ENCODE measurements around the gene DNM3. TPM values are rescaled to one million over a fixed set of nuclear protein-coding genes. Genes with fewer than 3 reads are reported as not detected.

Gene DNM3
- total RNA-seq, 1 donor, result 0.72 TPM

DNA sequence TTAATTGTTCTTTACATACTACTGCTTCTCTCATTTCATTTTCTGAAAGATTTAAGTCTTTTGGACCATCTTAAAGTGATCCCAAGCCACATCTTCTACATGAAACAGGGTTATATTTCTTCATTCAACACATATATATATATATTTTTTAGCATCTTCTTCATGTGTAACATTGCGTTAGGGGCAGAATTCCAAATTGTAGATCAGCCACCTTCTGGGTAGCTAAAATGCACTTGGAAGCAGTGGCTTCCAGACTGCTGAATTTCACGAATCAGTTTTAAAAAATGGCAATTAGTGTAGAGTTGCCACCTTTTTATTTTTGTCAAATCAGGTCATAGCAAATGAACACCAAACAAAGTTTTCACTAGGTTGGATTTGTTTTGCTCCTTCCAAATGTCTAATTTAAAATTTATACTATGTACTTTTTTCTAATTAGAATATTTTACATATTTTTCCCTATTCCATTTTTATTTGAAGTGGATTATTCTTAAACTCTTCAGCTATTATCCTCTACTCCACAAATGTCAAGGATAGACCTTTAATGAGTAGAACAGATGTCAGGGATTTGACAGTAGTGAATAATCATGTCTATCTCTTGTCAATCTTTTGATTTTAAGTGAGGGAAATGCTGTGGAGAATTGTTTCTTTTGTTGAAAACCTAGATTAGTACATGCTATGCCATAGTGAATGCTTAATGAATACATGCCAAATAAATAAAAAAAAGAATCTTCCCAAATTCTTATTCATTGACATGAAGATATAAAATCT, 55.8 kb downstream of the DNM3 start:
- Histone ChIP-seq H3K79me2 (ENCODE audit: insufficient read depth, low read length) (no peaks in the 10 kb centered on the region), H3K27me3 (ENCODE audit: insufficient read depth, low read length) (no peaks in the 10 kb centered on the region), H4K20me1 (ENCODE audit: insufficient read depth, low read length) (no peaks in the 10 kb centered on the region), H3K27ac (ENCODE audit: low read depth, low read length) (no peak overlapping the region), H2AFZ (ENCODE audit: low read length) (no peak overlapping the region), H3K9me3 (ENCODE audit: low read depth, low read length) (no peaks in the 10 kb centered on the region), H3K4me1 (ENCODE audit: insufficient read depth, low read length) (no peaks in the 10 kb centered on the region), H3K4me2 (ENCODE audit: insufficient read depth, low read length) (no peak overlapping the region), H3K4me3 (ENCODE audit: insufficient read depth, low read length) (no peak overlapping the region), H3K36me3 (ENCODE audit: insufficient read depth, low read length) (no peaks in the 10 kb centered on the region)
- TF ChIP-seq, protein P1, sequence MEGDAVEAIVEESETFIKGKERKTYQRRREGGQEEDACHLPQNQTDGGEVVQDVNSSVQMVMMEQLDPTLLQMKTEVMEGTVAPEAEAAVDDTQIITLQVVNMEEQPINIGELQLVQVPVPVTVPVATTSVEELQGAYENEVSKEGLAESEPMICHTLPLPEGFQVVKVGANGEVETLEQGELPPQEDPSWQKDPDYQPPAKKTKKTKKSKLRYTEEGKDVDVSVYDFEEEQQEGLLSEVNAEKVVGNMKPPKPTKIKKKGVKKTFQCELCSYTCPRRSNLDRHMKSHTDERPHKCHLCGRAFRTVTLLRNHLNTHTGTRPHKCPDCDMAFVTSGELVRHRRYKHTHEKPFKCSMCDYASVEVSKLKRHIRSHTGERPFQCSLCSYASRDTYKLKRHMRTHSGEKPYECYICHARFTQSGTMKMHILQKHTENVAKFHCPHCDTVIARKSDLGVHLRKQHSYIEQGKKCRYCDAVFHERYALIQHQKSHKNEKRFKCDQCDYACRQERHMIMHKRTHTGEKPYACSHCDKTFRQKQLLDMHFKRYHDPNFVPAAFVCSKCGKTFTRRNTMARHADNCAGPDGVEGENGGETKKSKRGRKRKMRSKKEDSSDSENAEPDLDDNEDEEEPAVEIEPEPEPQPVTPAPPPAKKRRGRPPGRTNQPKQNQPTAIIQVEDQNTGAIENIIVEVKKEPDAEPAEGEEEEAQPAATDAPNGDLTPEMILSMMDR (IDR thresholded peaks at IDR 0.05; ENCODE audit: extremely low read depth, low read depth, low read length), result no peak
- no peak for DNase-seq (ENCODE audit: insufficient read length, low spot score, missing footprints)

DNA sequence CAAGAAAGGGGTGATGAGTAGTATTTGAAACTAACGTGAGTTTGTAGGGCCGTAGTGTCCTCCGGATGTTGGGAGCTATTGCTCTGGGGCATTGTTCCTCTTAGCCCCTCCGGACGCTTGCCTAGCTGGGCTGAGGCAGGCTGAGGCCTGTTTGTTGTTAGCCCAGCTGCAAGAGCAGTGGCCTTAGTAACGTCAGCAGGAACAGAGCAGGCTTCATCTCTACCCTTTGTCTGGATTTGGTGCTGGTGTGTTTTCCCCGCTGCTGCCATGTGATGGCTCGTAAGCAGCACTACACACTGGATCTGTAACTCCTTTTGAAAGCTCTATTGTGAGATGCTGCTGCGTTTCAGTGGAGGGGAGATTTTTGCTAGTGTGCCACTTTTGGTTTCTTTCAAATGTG, 57.6 kb downstream of the DNM3 start:
- H3K36me3 ChIP-seq (ENCODE audit: insufficient read depth, low read length), result no peaks in the 10 kb centered on the region
- no peak for DNase-seq (ENCODE audit: insufficient read length, low spot score, missing footprints)
- no peaks in the 10 kb centered on the region for H3K27me3 ChIP-seq (ENCODE audit: insufficient read depth, low read length)
- H3K4me2 ChIP-seq (ENCODE audit: insufficient read depth, low read length), result no peak overlapping the region
- H3K79me2 ChIP-seq (ENCODE audit: insufficient read depth, low read length), result no peaks in the 10 kb centered on the region
- H4K20me1 ChIP-seq (ENCODE audit: insufficient read depth, low read length), result no peaks in the 10 kb centered on the region
- TF ChIP-seq, protein P1 (IDR thresholded peaks at IDR 0.05; ENCODE audit: extremely low read depth, low read depth, low read length), result no peak
- H2AFZ ChIP-seq (ENCODE audit: low read length), result no peak overlapping the region
- no peak overlapping the region for H3K4me3 ChIP-seq (ENCODE audit: insufficient read depth, low read length)
- H3K4me1 ChIP-seq (ENCODE audit: insufficient read depth, low read length), result no peaks in the 10 kb centered on the region
- no peaks in the 10 kb centered on the region for H3K9me3 ChIP-seq (ENCODE audit: low read depth, low read length)
- H3K27ac ChIP-seq (ENCODE audit: low read depth, low read length), result no peak overlapping the region

DNA sequence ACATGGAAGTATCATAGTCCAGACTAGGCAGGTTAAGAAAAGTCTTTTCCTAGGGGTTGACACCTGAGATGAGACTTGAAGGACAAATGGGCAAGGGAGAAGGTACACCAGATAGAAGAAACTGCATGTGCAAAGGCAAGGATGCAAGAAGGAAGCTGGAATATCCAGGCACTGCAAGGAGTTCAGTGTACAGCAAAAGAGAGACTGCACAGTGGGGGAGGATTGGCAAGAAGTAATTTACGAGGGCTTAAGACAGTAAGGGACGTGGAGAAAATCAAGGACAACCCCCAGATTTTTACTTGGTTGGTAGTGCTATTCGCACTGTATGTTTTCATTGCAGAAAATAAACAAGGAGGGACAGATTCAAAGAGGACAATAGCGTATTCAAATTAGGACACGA, 58.5 kb downstream of the DNM3 start:
- H3K4me2 ChIP-seq (ENCODE audit: insufficient read depth, low read length), result no peak overlapping the region
- no peaks in the 10 kb centered on the region for H4K20me1 ChIP-seq (ENCODE audit: insufficient read depth, low read length)
- DNase-seq (ENCODE audit: insufficient read length, low spot score, missing footprints), result no peak
- no peaks in the 10 kb centered on the region for H3K27me3 ChIP-seq (ENCODE audit: insufficient read depth, low read length)
- H3K79me2 ChIP-seq (ENCODE audit: insufficient read depth, low read length), result no peaks in the 10 kb centered on the region
- H3K4me1 ChIP-seq (ENCODE audit: insufficient read depth, low read length), result no peaks in the 10 kb centered on the region
- no peaks in the 10 kb centered on the region for H3K36me3 ChIP-seq (ENCODE audit: insufficient read depth, low read length)
- no peak overlapping the region for H2AFZ ChIP-seq (ENCODE audit: low read length)
- TF ChIP-seq, protein P1 (IDR thresholded peaks at IDR 0.05; ENCODE audit: extremely low read depth, low read depth, low read length), result no peak
- H3K27ac ChIP-seq (ENCODE audit: low read depth, low read length), result no peak overlapping the region
- H3K4me3 ChIP-seq (ENCODE audit: insufficient read depth, low read length), result no peak overlapping the region
- no peaks in the 10 kb centered on the region for H3K9me3 ChIP-seq (ENCODE audit: low read depth, low read length)

DNA sequence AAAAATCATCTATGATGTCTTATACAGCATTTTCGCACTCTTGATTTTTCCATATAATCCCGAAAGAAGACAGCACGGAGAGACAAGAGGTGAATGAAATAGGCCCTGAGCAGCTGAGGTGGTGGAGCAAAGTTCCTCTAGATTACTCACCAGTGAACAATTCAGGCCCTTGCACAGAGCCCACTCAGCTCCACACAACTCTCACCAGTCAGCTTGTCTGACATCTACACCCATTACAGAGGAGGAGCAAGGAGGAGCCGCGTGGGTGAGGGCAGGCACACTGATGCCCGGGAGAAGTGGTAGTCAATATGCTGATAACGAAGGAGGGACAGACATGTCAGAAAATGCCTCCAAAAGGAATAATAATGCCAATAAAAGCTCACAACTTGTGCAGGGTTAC, 59.9 kb downstream of the DNM3 start:
- no peak overlapping the region for H3K27ac ChIP-seq (ENCODE audit: low read depth, low read length)
- no peaks in the 10 kb centered on the region for H3K27me3 ChIP-seq (ENCODE audit: insufficient read depth, low read length)
- no peak overlapping the region for H2AFZ ChIP-seq (ENCODE audit: low read length)
- H3K36me3 ChIP-seq (ENCODE audit: insufficient read depth, low read length), result no peaks in the 10 kb centered on the region
- H3K4me3 ChIP-seq (ENCODE audit: insufficient read depth, low read length), result no peak overlapping the region
- H3K4me1 ChIP-seq (ENCODE audit: insufficient read depth, low read length), result no peaks in the 10 kb centered on the region
- no peaks in the 10 kb centered on the region for H4K20me1 ChIP-seq (ENCODE audit: insufficient read depth, low read length)
- H3K79me2 ChIP-seq (ENCODE audit: insufficient read depth, low read length), result no peaks in the 10 kb centered on the region
- no peaks in the 10 kb centered on the region for H3K9me3 ChIP-seq (ENCODE audit: low read depth, low read length)
- TF ChIP-seq, protein P1 (IDR thresholded peaks at IDR 0.05; ENCODE audit: extremely low read depth, low read depth, low read length), result no peak
- no peak for DNase-seq (ENCODE audit: insufficient read length, low spot score, missing footprints)
- no peak overlapping the region for H3K4me2 ChIP-seq (ENCODE audit: insufficient read depth, low read length)

All from osteoblast (primary cell).